Thyroid gland (tissue), 4 donors: ENCODE data around the gene FAM120B.

ENCODE experiments used
- CTCF ChIP-seq, 6 experiments: fragments of 200-600 bp in 3 of 6; fragments of 450-650 bp in 3 of 6; sonication (generic) in 3 of 6; IDR thresholded peaks; one replicate each; pipeline ENCODE4 v1.5.1; 2016 to 2019; ENCODE audit warnings: antibody characterized with exemption in 6 of 6, mild to moderate bottlenecking in 2 of 6, inconsistent platforms in 1 of 6, moderate library complexity in 1 of 6
- POLR2A ChIP-seq, 2 donors: fragments of 450-650 bp; IDR thresholded peaks; one replicate each; pipeline ENCODE4 v1.6.1; 2017; ENCODE audit warnings: antibody characterized with exemption in 2 of 2, mild to moderate bottlenecking in 2 of 2, moderate library complexity in 1 of 2

- TF ChIP-seq CTCF (IDR thresholded peaks at IDR 0.05) = no peak
- no peak for TF ChIP-seq POLR2A (IDR thresholded peaks at IDR 0.05)
These were observed 17.7 kb upstream of the FAM120B start for GRCh38 chr6:170288852-170289179.
